Measurements from ENCODE around the gene IRF6.

DNA sequence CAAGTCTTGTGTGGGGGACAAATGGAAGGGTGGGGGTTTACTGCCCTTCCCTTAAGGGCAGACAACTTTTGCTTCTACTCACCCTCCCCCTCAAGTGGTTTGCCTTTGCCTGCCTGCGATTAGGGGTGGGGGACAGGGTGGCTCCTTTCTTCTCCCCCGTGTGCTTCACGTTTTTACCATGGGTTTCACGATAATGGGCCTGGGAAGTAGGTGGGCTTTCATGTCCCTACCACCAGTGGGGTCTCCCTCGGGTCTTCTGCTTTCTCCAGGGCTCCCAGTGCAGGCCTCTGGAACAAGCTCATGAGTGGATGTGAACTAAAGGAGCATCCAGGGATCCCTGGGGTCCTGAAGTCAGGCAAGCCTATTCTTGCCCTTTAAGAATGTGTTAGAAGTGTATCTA lies 43.4 kb upstream of the IRF6 start:
- TF ChIP-seq EGR1 (IDR thresholded peaks at IDR 0.05; ENCODE audit: low read depth) = no peak
- TF ChIP-seq CTCF (IDR thresholded peaks at IDR 0.05 in 2 of 3, conservative IDR thresholded peaks at IDR 0.05 in 1 of 3; ENCODE audit: borderline replicate concordance in 1 of 3, insufficient read depth in 1 of 3, low read depth in 2 of 3, low read length in 2 of 3) = no peak
- no peak for TF ChIP-seq MAX (IDR thresholded peaks at IDR 0.05)
- TF ChIP-seq JUND (IDR thresholded peaks at IDR 0.05) = no peak
- TF ChIP-seq EZH2 (IDR thresholded peaks at IDR 0.05) = no peak
- TF ChIP-seq POLR2A (IDR thresholded peaks at IDR 0.05; ENCODE audit: borderline replicate concordance, extremely low read depth, insufficient read depth, insufficient read length) = no peak
- TF ChIP-seq TCF7L2 (IDR thresholded peaks at IDR 0.05; ENCODE audit: borderline replicate concordance, extremely low read depth, insufficient read depth, insufficient read length) = no peak
- no peak for TF ChIP-seq REST (IDR thresholded peaks at IDR 0.05; ENCODE audit: low read depth)
- TF ChIP-seq EZH2phosphoT487 (IDR thresholded peaks at IDR 0.05; ENCODE audit: borderline replicate concordance) = no peak
- no peak for TF ChIP-seq SP1 (IDR thresholded peaks at IDR 0.05; ENCODE audit: low read depth)
- TF ChIP-seq POLR2AphosphoS5 (IDR thresholded peaks at IDR 0.05; ENCODE audit: low read depth, low read length) = no peak
